Lung (tissue), 12 donors: ENCODE data around the gene AJAP1. TPM values are rescaled to one million over a fixed set of nuclear protein-coding genes. Genes with fewer than 3 reads are reported as not detected.

ENCODE experiments used
- ATAC-seq: fragments of 200-7000 bp; cut with Tn5 transposase; one replicate; pipeline ENCODE4 v1.9.1; 2020; ENCODE audit warnings: moderate number of reproducible peaks; ENCODE audit not compliant: insufficient read depth, low FRiP score
- DNase-seq, 3 donors: peaks; one replicate each; pipeline ENCODE4 v3.0.0-alpha.2; 2013 to 2017
- H3K27ac ChIP-seq, 2 donors: one replicate each; pipeline ENCODE4 v1.5.1; 2013; ENCODE audit warnings: mild to moderate bottlenecking in 2 of 2, moderate library complexity in 2 of 2, control low read depth in 1 of 2, inconsistent platforms in 1 of 2, low read depth in 1 of 2, low read length in 1 of 2
- H3K27me3 ChIP-seq, 3 donors: one replicate each; pipeline ENCODE4 v1.5.1; 2013; ENCODE audit warnings: low read length in 2 of 3; ENCODE audit not compliant: control insufficient read depth in 3 of 3, insufficient read depth in 3 of 3
- H3K36me3 ChIP-seq, 4 donors: one replicate each; pipeline ENCODE4 v1.5.1; 2013; ENCODE audit warnings: low read length in 4 of 4, mild to moderate bottlenecking in 1 of 4, moderate library complexity in 1 of 4; ENCODE audit not compliant: control insufficient read depth in 4 of 4, insufficient read depth in 4 of 4
- H3K4me1 ChIP-seq, 5 donors: one replicate each; pipeline ENCODE4 v1.5.1; 2013; ENCODE audit warnings: low read length in 5 of 5, mild to moderate bottlenecking in 2 of 5, moderate library complexity in 1 of 5; ENCODE audit not compliant: control insufficient read depth in 5 of 5, insufficient read depth in 5 of 5
- H3K4me3 ChIP-seq: one replicate; pipeline ENCODE4 v1.5.1; 2013; ENCODE audit warnings: mild to moderate bottlenecking, control low read depth, moderate library complexity
- H3K9ac ChIP-seq, 2 donors: one replicate each; pipeline ENCODE4 v1.5.1; 2013; ENCODE audit warnings: low read length in 2 of 2, control low read depth in 1 of 2; ENCODE audit not compliant: insufficient read depth in 1 of 2
- H3K9me3 ChIP-seq, 4 donors: one replicate each; pipeline ENCODE4 v1.5.1; 2013; ENCODE audit warnings: low read length in 3 of 4, mild to moderate bottlenecking in 1 of 4, moderate library complexity in 1 of 4; ENCODE audit not compliant: control insufficient read depth in 4 of 4, insufficient read depth in 3 of 4
- WGBS, 2 donors: extraction: QIAGEN DNeasy Blood & Tissue Kit; methylation state at CpG; one replicate each; pipeline ENCODE4 v1.1.7; 2013; 5-methylcytosine and 5-hydroxymethylcytosine counted together
- polyA plus RNA-seq, 2 donors: library from polyadenylated mRNA; stranded (reverse); fragments of 200-250 nt; gene quantifications; one replicate each; pipeline ENCODE4 v1.2.1, GENCODE V29; 2013
- total RNA-seq, 2 donors: library from RNA; depleted of rRNA in 1 of 2; stranded (reverse); fragments of >200 nt in 1 of 2; gene quantifications; one replicate each; pipeline ENCODE4 v1.2.1, GENCODE V29; 2014 to 2021
- TF ChIP-seq, protein P1 (sequence below): IDR thresholded peaks from 2 replicates; pipeline ENCODE4 v1.5.1; 2012; ENCODE audit warnings: mild to moderate bottlenecking; ENCODE audit errors: control extremely low read depth, extremely low read depth
- donor health status: control.
- donor health status: control.
- donor health status: Bipolar disorder and iron deficiency.
- donor health status: healthy.
- donor health status: DM: yes; HTN: yes; CAD: no.

Gene AJAP1
- total and polyA plus RNA-seq, 4 donors: 0.05 to 0.77 (median 0.19) TPM

GRCh38 chr1:4673494-4673893, 19.1 kb downstream of the AJAP1 start:
- no peaks in the 10 kb centered on the region for H3K4me1 ChIP-seq
- H3K9ac ChIP-seq: no peak overlapping the region
- H3K27me3 ChIP-seq: peaks cover 0 to 6% (median 0%) of the 10 kb centered on the region in 3 donors
- TF ChIP-seq, protein P1, sequence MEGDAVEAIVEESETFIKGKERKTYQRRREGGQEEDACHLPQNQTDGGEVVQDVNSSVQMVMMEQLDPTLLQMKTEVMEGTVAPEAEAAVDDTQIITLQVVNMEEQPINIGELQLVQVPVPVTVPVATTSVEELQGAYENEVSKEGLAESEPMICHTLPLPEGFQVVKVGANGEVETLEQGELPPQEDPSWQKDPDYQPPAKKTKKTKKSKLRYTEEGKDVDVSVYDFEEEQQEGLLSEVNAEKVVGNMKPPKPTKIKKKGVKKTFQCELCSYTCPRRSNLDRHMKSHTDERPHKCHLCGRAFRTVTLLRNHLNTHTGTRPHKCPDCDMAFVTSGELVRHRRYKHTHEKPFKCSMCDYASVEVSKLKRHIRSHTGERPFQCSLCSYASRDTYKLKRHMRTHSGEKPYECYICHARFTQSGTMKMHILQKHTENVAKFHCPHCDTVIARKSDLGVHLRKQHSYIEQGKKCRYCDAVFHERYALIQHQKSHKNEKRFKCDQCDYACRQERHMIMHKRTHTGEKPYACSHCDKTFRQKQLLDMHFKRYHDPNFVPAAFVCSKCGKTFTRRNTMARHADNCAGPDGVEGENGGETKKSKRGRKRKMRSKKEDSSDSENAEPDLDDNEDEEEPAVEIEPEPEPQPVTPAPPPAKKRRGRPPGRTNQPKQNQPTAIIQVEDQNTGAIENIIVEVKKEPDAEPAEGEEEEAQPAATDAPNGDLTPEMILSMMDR: no peak
- H3K36me3 ChIP-seq: no peaks in the 10 kb centered on the region
- no peak overlapping the region for H3K4me3 ChIP-seq
- no peak overlapping the region for H3K27ac ChIP-seq
- WGBS, 2 donors: 80 to 81% methylated on average over 9 of the region's 9 CpGs
- ATAC-seq: no peak
- H3K9me3 ChIP-seq: peaks cover 0 to 13% (median 2%) of the 10 kb centered on the region in 4 donors
- no peak for DNase-seq

- peaks cover 0 to 18% (median 2%) of the 10 kb centered on the region in 4 donors for H3K9me3 ChIP-seq
- H3K4me3 ChIP-seq: no peak overlapping the region
- WGBS, 2 donors: 72 to 83% methylated on average over 5 of the region's 5 CpGs
- DNase-seq (no peak), ATAC-seq (no peak)
- H3K27me3 ChIP-seq: peaks cover 0 to 6% (median 0%) of the 10 kb centered on the region in 3 donors
- H3K4me1 ChIP-seq: no peaks in the 10 kb centered on the region
- H3K9ac ChIP-seq: no peak overlapping the region
- no peaks in the 10 kb centered on the region for H3K36me3 ChIP-seq
- no peak overlapping the region for H3K27ac ChIP-seq
- TF ChIP-seq, protein P1: no peak
Observed at GRCh38 chr1:4674117-4674516, 19.7 kb downstream of the AJAP1 start.

DNA sequence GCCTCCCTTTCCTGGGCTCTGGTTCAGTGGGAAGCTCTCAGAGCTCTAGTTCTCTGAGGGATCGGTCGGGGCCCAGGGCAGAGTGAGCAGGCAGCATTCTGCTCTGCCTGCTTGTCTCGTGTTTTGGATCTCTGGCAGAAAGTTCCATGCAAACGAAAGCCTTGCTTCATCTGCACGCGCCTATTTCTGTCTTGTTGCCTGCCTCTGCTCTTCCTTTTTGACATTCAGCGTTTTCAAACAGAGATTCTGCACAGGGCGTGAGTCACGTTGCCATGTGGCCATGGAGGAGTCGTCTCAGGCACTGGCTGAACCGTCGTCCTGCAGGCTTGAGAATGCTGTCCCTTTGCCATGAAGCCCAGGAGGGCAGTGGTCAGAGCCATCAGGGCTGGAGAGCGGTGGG, 20.3 kb downstream of the AJAP1 start:
- no peak overlapping the region for H3K27ac ChIP-seq
- peaks cover 0 to 3% (median 0%) of the 10 kb centered on the region in 3 donors for H3K27me3 ChIP-seq
- WGBS, 2 donors: 81 to 90% methylated on average over 13 of the region's 13 CpGs
- peaks cover 0 to 18% (median 2%) of the 10 kb centered on the region in 4 donors for H3K9me3 ChIP-seq
- H3K4me3 ChIP-seq: no peak overlapping the region
- H3K36me3 ChIP-seq: no peaks in the 10 kb centered on the region
- no peak for DNase-seq
- no peak overlapping the region for H3K9ac ChIP-seq
- TF ChIP-seq, protein P1: no peak
- no peaks in the 10 kb centered on the region for H3K4me1 ChIP-seq
- ATAC-seq: no peak

DNA sequence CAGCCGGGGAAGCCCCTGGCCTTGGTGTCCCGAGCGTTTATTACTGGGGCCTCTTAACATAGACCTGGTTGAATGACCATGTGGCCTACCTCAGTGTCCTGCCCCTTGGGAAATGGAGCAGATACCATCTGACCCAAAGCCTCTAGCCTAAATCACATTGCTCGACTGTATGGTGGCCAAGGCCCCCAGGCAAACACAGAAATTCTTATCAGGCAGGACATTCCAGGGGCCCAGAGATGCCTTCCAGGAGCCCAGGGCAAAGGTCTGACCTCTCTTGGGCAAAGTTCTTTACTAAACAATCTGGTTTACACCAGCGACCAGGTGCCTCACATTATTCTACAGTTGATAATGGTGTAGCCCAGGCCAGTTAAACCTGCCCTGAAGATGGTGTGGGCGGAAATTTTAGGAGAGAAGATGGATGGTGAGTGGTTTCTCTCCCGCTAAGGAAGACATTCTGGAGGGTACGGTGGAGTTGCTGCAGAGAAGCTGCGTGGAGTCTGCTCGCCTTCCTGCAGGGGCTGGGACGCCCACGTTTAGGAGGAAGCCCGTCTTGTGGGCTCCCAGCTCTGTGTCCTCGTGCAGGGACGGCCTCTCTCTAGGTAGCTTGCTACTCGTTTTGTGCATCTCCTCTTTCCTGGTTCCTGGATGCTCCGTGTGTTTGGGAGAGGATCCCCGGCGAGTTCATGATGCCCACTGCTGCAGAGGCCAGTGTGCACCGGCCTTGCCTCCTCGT, 21.2 kb downstream of the AJAP1 start:
- no peak overlapping the region for H3K4me3 ChIP-seq
- H3K9me3 ChIP-seq: peaks cover 0 to 21% (median 2%) of the 10 kb centered on the region in 4 donors
- H3K4me1 ChIP-seq: no peaks in the 10 kb centered on the region
- no peak overlapping the region for H3K9ac ChIP-seq
- no peaks in the 10 kb centered on the region for H3K27me3 ChIP-seq
- TF ChIP-seq, protein P1: no peak
- 75 to 79% methylated on average over 21 of the region's 21 CpGs for WGBS, 2 donors
- no peak for DNase-seq
- ATAC-seq: no peak
- no peaks in the 10 kb centered on the region for H3K36me3 ChIP-seq
- H3K27ac ChIP-seq: no peak overlapping the region
